KMS-11 (cell line): ENCODE results near the gene RGL1.
"Not testable (repeated sequence)": the region's sequence is repeated elsewhere in the genome, so short reads cannot be mapped to it uniquely, and the experiment has no call there.

ENCODE experiments used
- H2AFZ ChIP-seq: fragments of 200-600 bp; sonication (generic); 2 replicates; pipeline ENCODE4 v1.6.1; 2016; ENCODE audit warnings: antibody characterized with exemption, mixed run types, low read depth
- H3K27ac ChIP-seq: fragments of 200-600 bp; sonication (generic); 2 replicates; pipeline ENCODE4 v1.6.1; 2016; ENCODE audit warnings: mild to moderate bottlenecking, mixed run types
- H3K27me3 ChIP-seq: fragments of 200-600 bp; sonication (generic); 2 replicates; pipeline ENCODE4 v1.6.1; 2017; ENCODE audit warnings: mild to moderate bottlenecking, low read depth, mixed run types, moderate library complexity; ENCODE audit not compliant: insufficient read depth
- H3K36me3 ChIP-seq: fragments of 200-600 bp; sonication (generic); 2 replicates; pipeline ENCODE4 v1.6.1; 2017; ENCODE audit warnings: mild to moderate bottlenecking, mixed run types; ENCODE audit not compliant: insufficient read depth
- H3K4me1 ChIP-seq: fragments of 200-600 bp; sonication (generic); 2 replicates; pipeline ENCODE4 v1.6.1; 2016; ENCODE audit warnings: mild to moderate bottlenecking, low read depth, mixed run types; ENCODE audit not compliant: poor library complexity, severe bottlenecking
- H3K4me2 ChIP-seq: fragments of 200-600 bp; sonication (generic); 2 replicates; pipeline ENCODE4 v1.7.0; 2016; ENCODE audit warnings: mild to moderate bottlenecking, mixed run types
- H3K4me3 ChIP-seq: fragments of 200-600 bp; sonication (generic); IDR thresholded peaks from 2 replicates; pipeline ENCODE4 v1.6.1; 2017; ENCODE audit warnings: low read depth, low read length, mixed read lengths; ENCODE audit not compliant: insufficient read depth
- H3K79me2 ChIP-seq: fragments of 200-600 bp; sonication (generic); 2 replicates; pipeline ENCODE4 v1.6.1; 2016; ENCODE audit warnings: low read depth, mixed run types; ENCODE audit not compliant: insufficient read depth
- H3K9ac ChIP-seq: fragments of 200-600 bp; sonication (generic); 2 replicates; pipeline ENCODE4 v1.6.1; 2016; ENCODE audit warnings: mild to moderate bottlenecking, mixed run types
- H4K20me1 ChIP-seq: fragments of 200-600 bp; sonication (generic); 2 replicates; pipeline ENCODE4 v1.6.1; 2016; ENCODE audit warnings: mild to moderate bottlenecking, mixed run types; ENCODE audit not compliant: insufficient read depth
- TF ChIP-seq, protein P1 (sequence below): fragments of 200-600 bp; sonication (generic); conservative IDR thresholded peaks from 2 replicates; pipeline ENCODE4 v1.6.1; 2017; ENCODE audit warnings: low read depth, mild to moderate bottlenecking, antibody characterized with exemption, low read length, moderate library complexity, mixed read lengths

RGL1 gene

DNA sequence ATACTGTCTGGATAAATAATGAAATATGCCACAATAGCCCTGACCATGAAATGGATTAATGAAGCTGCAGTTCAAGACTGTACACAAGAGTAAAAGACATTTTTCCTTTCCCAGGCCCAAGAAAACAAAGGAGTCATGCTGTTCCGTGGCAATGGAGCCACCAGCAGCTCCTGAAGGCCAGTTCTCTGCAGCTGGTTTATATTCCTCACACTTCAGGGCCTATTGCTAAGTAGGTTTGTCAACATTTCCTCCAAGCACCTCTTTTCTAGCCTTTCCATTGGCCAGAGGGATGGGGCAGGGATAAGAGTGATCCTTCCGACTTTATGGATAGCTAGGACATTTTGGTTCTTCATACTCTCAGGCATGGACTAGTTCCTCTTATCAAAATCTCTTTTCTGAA, 24.2 kb upstream of the RGL1 start:
- Histone ChIP-seq H3K27ac (no peak overlapping the region), H3K9ac (no peak overlapping the region)

DNA sequence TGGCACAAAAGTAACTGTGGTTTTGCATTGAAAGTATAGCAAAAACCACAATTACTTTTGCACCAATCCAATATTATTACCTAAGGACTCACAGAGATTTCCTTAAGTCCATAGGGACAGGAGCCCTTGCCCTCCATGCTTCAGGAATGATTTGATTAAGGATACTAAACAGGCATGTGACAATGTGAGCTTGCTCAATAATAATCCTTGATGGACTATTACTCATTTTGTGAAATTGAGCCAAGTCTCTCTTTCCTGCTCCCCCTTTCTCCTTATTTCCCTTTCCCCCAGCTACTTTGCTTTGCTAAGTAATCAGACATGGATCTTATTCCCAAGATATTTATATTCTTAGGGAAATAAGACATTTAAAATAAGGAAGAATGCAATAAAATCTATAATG, 21.6 kb upstream of the RGL1 start:
- Histone ChIP-seq H3K9ac (no peak overlapping the region), H3K4me3 (no peak overlapping the region), H3K79me2 (no peaks in the 10 kb centered on the region), H3K36me3 (no peaks in the 10 kb centered on the region), H3K4me2 (no peak overlapping the region), H2AFZ (no peak overlapping the region), H4K20me1 (no peaks in the 10 kb centered on the region), H3K27ac (no peak overlapping the region), H3K27me3 (no peaks in the 10 kb centered on the region), H3K4me1 (no peaks in the 10 kb centered on the region)
- TF ChIP-seq, protein P1, sequence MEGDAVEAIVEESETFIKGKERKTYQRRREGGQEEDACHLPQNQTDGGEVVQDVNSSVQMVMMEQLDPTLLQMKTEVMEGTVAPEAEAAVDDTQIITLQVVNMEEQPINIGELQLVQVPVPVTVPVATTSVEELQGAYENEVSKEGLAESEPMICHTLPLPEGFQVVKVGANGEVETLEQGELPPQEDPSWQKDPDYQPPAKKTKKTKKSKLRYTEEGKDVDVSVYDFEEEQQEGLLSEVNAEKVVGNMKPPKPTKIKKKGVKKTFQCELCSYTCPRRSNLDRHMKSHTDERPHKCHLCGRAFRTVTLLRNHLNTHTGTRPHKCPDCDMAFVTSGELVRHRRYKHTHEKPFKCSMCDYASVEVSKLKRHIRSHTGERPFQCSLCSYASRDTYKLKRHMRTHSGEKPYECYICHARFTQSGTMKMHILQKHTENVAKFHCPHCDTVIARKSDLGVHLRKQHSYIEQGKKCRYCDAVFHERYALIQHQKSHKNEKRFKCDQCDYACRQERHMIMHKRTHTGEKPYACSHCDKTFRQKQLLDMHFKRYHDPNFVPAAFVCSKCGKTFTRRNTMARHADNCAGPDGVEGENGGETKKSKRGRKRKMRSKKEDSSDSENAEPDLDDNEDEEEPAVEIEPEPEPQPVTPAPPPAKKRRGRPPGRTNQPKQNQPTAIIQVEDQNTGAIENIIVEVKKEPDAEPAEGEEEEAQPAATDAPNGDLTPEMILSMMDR: no peak

More for the DNA sequence above, 24.2 kb upstream of the RGL1 start:
- TF ChIP-seq, protein P1: no peak
- Histone ChIP-seq H3K4me3 (no peak overlapping the region), H3K4me1 (no peaks in the 10 kb centered on the region), H4K20me1 (no peaks in the 10 kb centered on the region), H3K4me2 (no peak overlapping the region), H3K79me2 (no peaks in the 10 kb centered on the region), H3K36me3 (no peaks in the 10 kb centered on the region), H2AFZ (no peak overlapping the region), H3K27me3 (no peaks in the 10 kb centered on the region)

DNA sequence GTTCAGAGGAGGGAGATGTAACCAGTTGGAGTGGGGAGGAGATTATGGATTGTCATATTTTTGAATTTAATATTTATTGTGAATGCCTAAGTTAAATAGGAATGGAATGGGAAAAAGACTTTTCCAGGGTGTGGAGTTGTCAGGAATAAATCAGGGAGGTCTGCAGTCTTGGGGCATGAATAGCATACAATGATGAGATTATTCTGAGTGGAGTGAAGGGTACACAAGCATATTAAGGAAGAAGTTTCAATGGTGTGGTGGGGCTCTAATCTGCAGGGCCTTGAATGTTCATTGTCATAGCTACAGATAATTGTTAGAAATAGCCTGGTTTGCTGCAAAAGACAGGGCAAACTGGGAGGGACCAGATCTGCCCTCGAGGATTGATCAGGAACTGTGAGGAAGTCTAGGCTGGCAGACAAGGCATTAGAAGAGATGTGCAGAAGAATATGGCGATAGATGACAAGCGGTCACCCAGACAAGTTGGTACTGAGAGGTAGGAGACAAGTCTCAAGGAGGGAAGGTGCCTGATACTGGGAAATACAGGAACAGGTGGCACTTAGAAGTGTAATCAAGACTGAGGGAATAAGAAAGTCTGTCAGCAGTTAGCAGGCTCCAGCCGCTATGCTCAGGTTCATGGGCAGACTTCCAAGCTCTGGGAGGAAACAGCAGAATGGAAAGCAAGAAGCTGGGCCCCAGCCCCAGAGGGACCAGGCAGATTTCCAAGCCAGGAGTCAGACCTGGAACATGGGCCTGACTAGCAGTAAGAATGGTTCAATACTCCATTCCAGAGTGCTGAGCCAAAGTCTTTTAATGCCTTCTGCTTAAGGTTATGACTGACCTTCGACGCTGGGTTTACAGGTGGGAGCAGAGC, 20.9 kb upstream of the RGL1 start:
- Histone ChIP-seq H3K36me3 (no peaks in the 10 kb centered on the region), H2AFZ (no peak overlapping the region), H3K27ac (no peak overlapping the region), H3K9ac (no peak overlapping the region), H3K4me1 (no peaks in the 10 kb centered on the region), H4K20me1 (no peaks in the 10 kb centered on the region), H3K4me3 (no peak overlapping the region), H3K79me2 (no peaks in the 10 kb centered on the region), H3K4me2 (no peak overlapping the region), H3K27me3 (no peaks in the 10 kb centered on the region)
- TF ChIP-seq, protein P1: no peak

DNA sequence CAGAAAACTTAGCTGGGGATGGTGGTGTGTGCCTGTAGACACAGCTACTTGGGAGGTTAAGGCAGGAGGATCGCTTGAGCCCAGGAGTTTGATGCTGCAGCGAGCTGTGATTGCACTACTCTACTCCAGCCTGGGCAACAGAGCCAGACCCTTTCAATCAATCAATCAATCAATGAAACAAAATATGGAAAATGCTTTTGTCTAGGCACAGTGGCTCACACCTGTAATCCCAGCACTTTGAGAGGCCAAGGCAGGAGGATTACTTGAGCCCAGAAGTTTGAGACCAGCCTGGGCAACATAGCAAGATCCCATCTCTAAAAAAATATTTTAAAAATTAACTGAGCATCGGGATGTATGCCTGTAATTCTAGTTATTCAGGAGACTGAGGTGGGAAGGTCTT, 19.0 kb upstream of the RGL1 start:
- not testable (repeated sequence) for H3K9ac ChIP-seq, H3K79me2 ChIP-seq, H3K27ac ChIP-seq, H3K4me2 ChIP-seq, H3K4me3 ChIP-seq, H3K4me1 ChIP-seq, H4K20me1 ChIP-seq, H2AFZ ChIP-seq, H3K27me3 ChIP-seq, H3K36me3 ChIP-seq

DNA sequence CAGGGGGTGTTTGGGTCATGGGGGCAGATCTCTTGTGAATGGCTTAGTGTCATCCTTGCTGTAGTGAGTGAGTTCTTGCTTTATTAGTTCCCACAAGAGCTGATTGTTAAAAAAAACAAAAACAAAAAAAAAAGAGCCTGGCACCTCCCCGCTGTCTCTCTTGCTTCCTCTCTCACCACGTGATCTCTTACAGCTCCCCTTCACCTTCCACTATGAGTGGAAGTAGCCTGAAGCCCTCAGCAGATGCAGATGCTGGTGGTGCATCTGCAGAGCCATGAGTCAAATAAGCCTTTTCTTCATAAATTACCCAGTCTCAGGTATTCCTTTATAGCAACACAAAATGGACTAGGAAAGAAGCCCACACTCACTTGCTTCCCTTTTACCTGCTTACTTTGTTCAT, 17.2 kb upstream of the RGL1 start:
- no peak overlapping the region for H2AFZ ChIP-seq
- no peak overlapping the region for H3K4me3 ChIP-seq
- TF ChIP-seq, protein P1: no peak
- H3K4me2 ChIP-seq: no peak overlapping the region
- no peaks in the 10 kb centered on the region for H4K20me1 ChIP-seq
- no peaks in the 10 kb centered on the region for H3K79me2 ChIP-seq
- H3K36me3 ChIP-seq: no peaks in the 10 kb centered on the region
- H3K4me1 ChIP-seq: no peaks in the 10 kb centered on the region
- H3K27ac ChIP-seq: no peak overlapping the region
- H3K27me3 ChIP-seq: no peaks in the 10 kb centered on the region
- no peak overlapping the region for H3K9ac ChIP-seq
